TTC549 (cell line): ENCODE data around the gene PDGFRA.
"Not testable (repeated sequence)": the region's sequence is repeated elsewhere in the genome, so short reads cannot be mapped to it uniquely, and the experiment has no call there.

Source experiments
- FAIRE-seq: peaks from 2 replicates; lab custom pipeline; 2012; peaks lifted over from hg19 to GRCh38; lab: Jason Lieb, UNC

PDGFRA gene

DNA sequence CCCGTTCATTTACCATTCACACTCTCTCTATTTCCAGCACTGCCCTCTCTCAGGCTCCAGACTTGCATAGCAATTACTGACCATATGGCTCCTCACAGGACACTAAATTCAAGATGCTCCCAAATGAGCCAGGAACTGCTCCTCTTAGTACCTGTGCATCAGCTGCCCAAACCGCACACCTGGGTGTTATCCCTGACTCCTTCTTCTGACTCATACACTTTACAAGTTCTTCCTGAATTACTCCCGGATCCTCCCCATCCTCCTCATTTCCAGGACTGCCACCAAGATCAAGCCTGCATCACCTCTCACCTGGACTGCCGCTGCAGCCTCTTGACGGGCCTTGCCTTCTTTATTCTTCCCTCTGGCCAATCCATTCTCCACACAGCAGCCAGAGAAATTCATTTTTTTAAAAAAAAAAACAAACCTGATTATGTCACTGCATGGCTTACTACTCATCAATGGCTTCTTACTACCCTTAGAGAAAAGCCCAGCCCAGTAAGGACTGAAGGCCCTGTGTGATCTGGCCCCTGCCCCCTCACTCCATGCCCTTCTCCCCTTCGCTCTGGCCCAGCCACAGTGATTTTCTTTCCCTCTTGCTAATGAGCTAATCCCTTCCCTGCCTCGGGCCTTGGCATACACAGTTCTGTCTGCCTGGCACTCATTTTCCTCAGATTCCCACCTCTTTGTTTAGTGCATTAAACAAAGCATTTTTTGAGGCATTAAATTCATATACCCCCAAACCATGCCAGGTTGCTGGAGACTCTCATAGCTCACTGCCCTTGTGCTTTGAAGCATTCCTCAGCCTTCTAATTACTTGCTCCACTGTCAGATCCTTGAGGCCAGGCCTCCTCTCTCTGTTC lies 92.0 kb downstream of the PDGFRA start:
- no peak for FAIRE-seq

DNA sequence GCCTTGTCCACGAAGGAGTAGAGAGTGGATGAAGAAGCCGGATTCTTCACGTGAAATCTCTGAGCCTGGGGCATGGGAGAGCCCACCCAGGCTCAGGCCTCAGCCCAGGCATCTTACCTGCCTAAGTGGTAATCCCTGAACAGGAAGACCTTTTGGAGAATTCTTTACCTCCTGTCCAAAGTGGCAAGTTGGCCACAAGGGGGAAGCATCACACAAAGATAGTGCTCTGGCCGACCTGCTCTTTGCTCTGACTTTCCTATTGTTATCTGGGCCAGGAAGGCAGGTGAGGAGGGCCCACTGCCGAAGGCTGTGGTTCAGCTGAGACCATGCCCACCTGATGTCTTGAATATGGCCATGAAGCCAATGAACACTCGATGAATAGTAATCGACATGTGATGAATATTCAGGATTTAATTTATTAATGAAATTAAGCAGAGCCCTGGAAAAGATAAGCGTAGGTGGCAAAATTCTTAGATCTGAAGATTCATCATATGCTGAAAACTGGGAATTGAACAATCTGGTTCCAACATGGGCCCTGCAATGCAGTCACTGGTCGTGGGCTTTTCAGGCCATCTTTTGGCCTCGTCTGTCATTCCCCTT lies 93.8 kb downstream of the PDGFRA start:
- FAIRE-seq = no peak

GRCh38 chr4:54330896-54331295 lies 101.8 kb downstream of the PDGFRA start:
- no peak for FAIRE-seq

DNA sequence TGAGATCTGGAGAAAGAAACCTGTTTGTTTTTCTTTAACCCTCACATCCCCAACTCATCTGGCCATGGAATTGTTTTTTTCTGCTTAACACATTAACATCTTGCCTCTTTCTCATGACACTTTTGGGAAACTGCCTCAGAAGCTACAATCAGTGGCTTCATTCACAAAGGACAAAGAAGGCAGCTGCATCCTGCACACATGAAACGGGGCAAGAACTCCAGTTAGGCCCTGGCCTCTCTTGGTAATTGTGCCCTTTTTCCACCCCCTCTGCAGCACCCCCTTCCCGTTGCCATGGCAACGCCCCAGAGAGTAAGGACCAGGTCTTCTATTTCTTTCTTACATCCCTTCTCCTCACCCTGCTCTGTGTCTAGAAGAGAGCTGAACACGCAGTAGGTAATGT lies 103.4 kb downstream of the PDGFRA start:
- no peak for FAIRE-seq

GRCh38 chr4:54333657-54334056 lies 104.6 kb downstream of the PDGFRA start:
- FAIRE-seq = no peak

DNA sequence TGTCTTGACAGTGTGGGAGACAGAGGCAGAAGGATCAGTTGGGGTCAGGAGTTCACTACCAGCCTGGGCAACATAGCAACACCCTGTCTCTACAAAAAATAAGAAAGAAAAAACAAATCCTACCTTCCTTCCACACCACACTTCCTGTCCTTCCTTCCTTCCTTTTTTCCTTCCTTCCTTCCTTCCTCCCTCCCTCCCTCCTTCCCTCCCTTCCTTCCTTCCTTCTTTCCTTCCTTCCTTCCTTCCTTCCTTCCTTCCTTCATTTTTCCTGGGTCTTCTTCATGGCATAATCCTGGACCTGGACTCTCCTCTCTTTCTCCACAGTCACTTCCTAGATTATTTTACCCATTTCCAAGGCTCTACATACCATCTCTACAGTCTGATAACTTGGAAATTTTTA lies 105.7 kb downstream of the PDGFRA start:
- not testable (repeated sequence) for FAIRE-seq

DNA sequence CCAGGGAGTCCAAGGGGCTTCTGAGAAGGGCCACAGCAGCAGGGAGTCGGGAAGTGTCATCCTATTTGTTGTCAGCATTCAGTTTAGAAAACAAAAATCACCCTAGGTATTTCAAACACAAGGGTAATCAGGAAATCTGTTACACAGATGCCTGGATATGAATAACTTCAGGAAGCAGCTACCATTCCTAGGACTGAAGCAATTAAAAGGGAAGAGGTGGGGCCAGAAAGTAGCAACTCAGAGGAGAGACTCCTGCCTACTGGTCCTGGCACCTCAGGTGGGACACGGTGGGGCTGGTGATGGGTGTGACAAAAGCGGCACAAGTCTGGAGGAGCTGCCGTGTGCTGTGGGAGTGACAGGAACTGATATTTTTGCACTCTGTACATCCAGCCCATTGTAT lies 107.9 kb downstream of the PDGFRA start:
- FAIRE-seq = no peak

GRCh38 chr4:54342067-54342466 lies 113.0 kb downstream of the PDGFRA start:
- FAIRE-seq = not testable (repeated sequence)
